ENCODE data around the gene S100A6. TPM values are rescaled to one million over a fixed set of nuclear protein-coding genes. Genes with fewer than 3 reads are reported as not detected.

Gene S100A6
- total RNA-seq, 1 donor from 2014 or later, result 21.9 TPM

DNA sequence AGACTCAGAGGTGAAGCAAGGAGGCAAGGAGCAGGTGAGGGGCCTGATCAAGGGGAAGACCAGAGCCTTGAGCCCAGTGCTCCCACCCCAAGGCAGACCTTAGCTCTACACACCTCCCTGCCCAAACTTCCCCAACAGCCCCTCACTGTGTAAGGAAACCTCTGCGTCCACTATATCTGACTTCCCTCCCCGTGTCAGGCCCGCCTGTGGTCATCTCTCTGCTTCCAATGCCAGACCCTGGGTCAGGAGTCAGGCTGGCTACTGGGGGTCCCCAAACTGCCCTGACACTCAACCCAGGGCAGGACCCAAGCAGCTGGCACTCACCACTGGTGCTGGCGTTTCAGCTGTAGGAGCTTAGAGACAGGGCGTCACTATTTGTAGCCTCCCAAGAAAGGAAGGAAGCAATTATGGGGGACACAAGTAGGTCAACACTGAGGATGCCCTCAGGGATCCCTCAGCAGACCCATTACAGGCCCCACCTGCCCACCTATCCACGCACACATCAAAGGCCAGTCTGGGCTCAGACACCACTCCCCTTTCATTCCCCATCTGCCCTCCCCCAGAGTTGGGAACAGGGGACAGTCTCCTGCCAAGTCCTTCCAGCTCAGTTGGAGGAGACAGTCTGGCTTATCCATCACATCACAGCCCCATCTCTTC lies 14.1 kb upstream of the S100A6 start:
- Mint-ChIP-seq H3K4me1 (ENCODE audit: unreplicated experiment) (peaks cover 60% of the 10 kb centered on the region), H3K4me3 (no peak overlapping the region)

GRCh38 chr1:153548722-153549688 lies 13.2 kb upstream of the S100A6 start, which contains the start of gene S100A3:
TSS of gene S100A3 (minus strand) at chr1:153549258. CDS start at chr1:153548485, 773 bp downstream.
- Mint-ChIP-seq H3K4me1 (ENCODE audit: unreplicated experiment) (peaks cover 65% of the 10 kb centered on the region), H3K27ac (peak within 1 kb of the TSS; percentile 72), H3K4me3 (no peak within 1 kb of the TSS), H3K9me3 (no peaks in the 10 kb centered on the region), H3K36me3 (no peaks in the 10 kb centered on the region), H3K27me3 (no peaks in the 10 kb centered on the region)
- no peak for TF ChIP-seq CTCF (conservative IDR thresholded peaks at IDR 0.05)
- DNase-seq (ENCODE audit: extremely low spot score, unreplicated experiment), result no peak

More for the DNA sequence above, 14.1 kb upstream of the S100A6 start:
- no peak for DNase-seq (ENCODE audit: extremely low spot score, unreplicated experiment)
- Mint-ChIP-seq H3K9me3 (no peaks in the 10 kb centered on the region), H3K36me3 (no peaks in the 10 kb centered on the region), H3K27me3 (no peaks in the 10 kb centered on the region), H3K27ac (peak overlapping the region; percentile 72)
- no peak for TF ChIP-seq CTCF (conservative IDR thresholded peaks at IDR 0.05)

- Mint-ChIP-seq H3K36me3 (no peaks in the 10 kb centered on the region), H3K9me3 (no peaks in the 10 kb centered on the region), H3K4me3 (no peak overlapping the region), H3K4me1 (ENCODE audit: unreplicated experiment) (peaks cover 58% of the 10 kb centered on the region), H3K27me3 (no peaks in the 10 kb centered on the region), H3K27ac (peak overlapping the region; percentile 72)
- no peak for DNase-seq (ENCODE audit: extremely low spot score, unreplicated experiment)
- no peak for TF ChIP-seq CTCF (conservative IDR thresholded peaks at IDR 0.05)
Measured at GRCh38 chr1:153547560-153548551, 12.1 kb upstream of the S100A6 start.

DNA sequence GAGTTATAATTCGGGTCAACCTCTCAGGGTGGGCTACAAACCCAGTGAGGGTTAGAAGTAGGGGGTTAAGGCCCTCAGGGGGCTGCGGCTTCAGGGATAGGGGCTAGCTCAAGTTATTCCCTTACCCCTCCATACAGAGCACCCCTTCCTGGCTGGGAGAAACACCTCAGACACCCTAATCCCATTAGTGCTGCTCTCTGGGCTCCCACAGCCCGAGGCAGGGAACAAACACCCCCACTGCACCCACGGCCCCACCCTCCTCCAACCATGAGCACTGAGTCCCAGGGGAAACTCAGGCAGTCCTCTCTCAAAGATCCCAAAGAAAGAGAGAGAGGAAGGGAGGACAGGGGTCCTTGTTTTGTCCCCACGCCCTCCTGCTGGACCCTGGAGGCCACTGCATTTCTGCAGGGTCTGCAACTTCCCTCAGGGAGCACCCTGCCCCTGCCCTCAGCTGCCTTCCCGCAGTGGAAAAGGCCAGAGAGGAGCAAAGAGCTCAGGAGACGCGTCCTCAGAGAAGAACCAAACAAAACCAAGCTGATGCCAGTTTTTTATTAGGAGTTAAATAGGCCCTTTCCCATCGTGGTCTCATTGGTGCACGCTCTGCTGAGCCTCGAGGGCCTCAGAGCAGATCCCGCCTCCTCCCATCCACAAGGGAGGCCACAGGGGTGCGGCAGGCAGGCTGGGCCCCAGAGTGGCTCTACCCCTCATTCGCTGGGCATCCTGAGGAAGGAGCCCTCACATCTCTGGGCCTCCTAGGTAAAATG lies 11.2 kb upstream of the S100A6 start:
- Mint-ChIP-seq H3K36me3 (no peaks in the 10 kb centered on the region), H3K27me3 (no peaks in the 10 kb centered on the region), H3K4me3 (peak overlapping the region; percentile 36), H3K9me3 (no peaks in the 10 kb centered on the region), H3K27ac (peak overlapping the region; percentile 99), H3K4me1 (ENCODE audit: unreplicated experiment) (peaks cover 59% of the 10 kb centered on the region)
- no peak for TF ChIP-seq CTCF (conservative IDR thresholded peaks at IDR 0.05)
- DNase-seq (ENCODE audit: extremely low spot score, unreplicated experiment), result no peak
